ENCODE results near the gene WDR11.

GRCh38 chr10:120823266-120823665 is 27.9 kb upstream of the WDR11 start:
- TF ChIP-seq CTCF (IDR thresholded peaks at IDR 0.05 in 4 of 5, conservative IDR thresholded peaks at IDR 0.05 in 1 of 5) (no peak), POLR2A (IDR thresholded peaks at IDR 0.05) (no peak)
